Adrenal gland (tissue), 5 donors: ENCODE measurements around the gene IRAK1BP1.
"Not testable (repeated sequence)": the region's sequence is repeated elsewhere in the genome, so short reads cannot be mapped to it uniquely, and the experiment has no call there.

ENCODE experiments used
- CTCF ChIP-seq, 6 experiments: fragments of 450-650 bp in 4 of 6; fragments of 200-600 bp in 2 of 6; sonication (generic) in 1 of 6; IDR thresholded peaks; 1 replicate in 5 of 6; 2 replicates in 1 of 6; pipeline versions ENCODE4 v1.5.1 to v1.8.0; 2016 to 2021; ENCODE audit warnings: antibody characterized with exemption in 6 of 6, mild to moderate bottlenecking in 2 of 6, moderate library complexity in 1 of 6
- POLR2A ChIP-seq, 2 donors: fragments of 450-650 bp; IDR thresholded peaks; one replicate each; pipeline ENCODE4 v1.6.1; 2017; ENCODE audit warnings: antibody characterized with exemption in 2 of 2, mild to moderate bottlenecking in 2 of 2, moderate library complexity in 1 of 2
- donor health status: DM: no; HTN: no; CAD: no.

GRCh38 chr6:78858339-78858938 lies 8.9 kb upstream of the IRAK1BP1 start:
- TF ChIP-seq POLR2A, CTCF (IDR thresholded peaks at IDR 0.05): not testable (repeated sequence)
